Body of pancreas (tissue), 4 donors: ENCODE measurements around the gene TMEM115. TPM values are rescaled to one million over a fixed set of nuclear protein-coding genes. Genes with fewer than 3 reads are reported as not detected.

Experiments used
- ATAC-seq: fragments of 150-250 bp; one replicate; pipeline ENCODE4 v1.9.1; 2016
- DNase-seq, 4 donors: peaks; one replicate each; pipeline ENCODE4 v3.0.0-alpha.2; 2019
- H3K27ac ChIP-seq, 4 donors: fragments of 200-600 bp; sonication (generic); 1 replicate in 3 of 4; 2 replicates in 1 of 4; pipeline versions ENCODE4 v1.5.1 to v1.6.1; 2016 to 2019; ENCODE audit warnings: mild to moderate bottlenecking in 1 of 4, mixed read lengths in 1 of 4, moderate library complexity in 1 of 4
- H3K27me3 ChIP-seq, 2 donors: fragments of 200-600 bp; sonication (generic); one replicate each; pipeline ENCODE4 v1.6.0; 2016; ENCODE audit warnings: mild to moderate bottlenecking in 1 of 2
- H3K36me3 ChIP-seq, 2 donors: fragments of 200-600 bp; sonication (generic); replicated peaks in 1 of 2; 2 replicates each; pipeline ENCODE4 v1.5.1; 2016; ENCODE audit warnings: low read depth in 2 of 2; ENCODE audit not compliant: insufficient read depth in 1 of 2
- H3K4me1 ChIP-seq: fragments of 200-600 bp; sonication (generic); one replicate; pipeline ENCODE4 v1.6.0; 2016
- H3K4me3 ChIP-seq, 2 donors: fragments of 200-600 bp; sonication (generic); 1 replicate in 1 of 2; 2 replicates in 1 of 2; pipeline ENCODE4 v1.5.1; 2016 to 2019
- H3K9me3 ChIP-seq, 3 donors: fragments of 200-600 bp; sonication (generic); 1 replicate in 2 of 3; 2 replicates in 1 of 3; pipeline ENCODE4 v1.5.1; 2016
- POLR2A ChIP-seq, 3 donors: fragments of 450-650 bp; IDR thresholded peaks; one replicate each; pipeline ENCODE4 v1.6.1; 2016; ENCODE audit warnings: antibody characterized with exemption in 3 of 3, mild to moderate bottlenecking in 2 of 3
- WGBS, 2 donors: methylation state at CpG; one replicate each; pipeline ENCODE4 v1.1.5; 2017; 5-methylcytosine and 5-hydroxymethylcytosine counted together
- intact Hi-C: fragments of 100-400 bp; cut with DNase I; formaldehyde crosslinking; loops from one replicate; pipeline ENCODE4 v1.15.1; 2023
- total RNA-seq, 2 donors: library from RNA; depleted of rRNA; stranded (reverse); fragments of >200 nt; gene quantifications; one replicate each; pipeline ENCODE4 v1.1.0, GENCODE V29; 2016
- TF ChIP-seq, protein P1 (sequence below), 7 experiments: fragments of 450-650 bp in 4 of 7; fragments of 200-600 bp in 3 of 7; sonication (generic) in 3 of 7; IDR thresholded peaks; one replicate each; pipeline ENCODE4 v1.5.1; 2016 to 2019; ENCODE audit warnings: antibody characterized with exemption in 7 of 7

Gene TMEM115
- total RNA-seq, 2 donors from 2014 or later = 39.4 to 54.1 TPM

DNA sequence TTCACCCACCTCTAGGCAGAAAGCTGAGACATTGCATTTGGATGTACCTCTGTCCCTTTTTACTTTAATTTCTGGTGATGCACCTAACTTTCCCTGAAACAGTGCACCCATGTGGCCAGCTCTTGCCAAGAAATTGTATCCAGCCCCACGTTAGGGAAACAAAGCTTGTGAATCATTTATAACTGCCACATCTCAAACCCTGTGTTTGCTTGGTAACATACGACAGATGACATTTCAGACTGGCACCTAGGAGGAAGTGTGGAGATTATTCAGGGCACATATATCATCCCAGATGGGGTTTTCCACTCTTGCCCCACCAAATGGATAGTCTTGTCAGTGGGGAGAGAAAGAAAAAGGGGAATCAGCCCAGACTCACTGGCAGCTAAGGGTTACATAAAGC, 6.5 kb downstream of the TMEM115 start:
- Histone ChIP-seq H3K9me3 (no peaks in the 10 kb centered on the region), H3K4me1 (peaks cover 64% of the 10 kb centered on the region), H3K27me3 (no peaks in the 10 kb centered on the region), H3K36me3 (peaks cover 13 to 14% of the 10 kb centered on the region in 2 donors), H3K27ac (peak overlapping the region in 1 of 4 donors; percentile 24), H3K4me3 (no peak overlapping the region)
- TF ChIP-seq, protein P1, sequence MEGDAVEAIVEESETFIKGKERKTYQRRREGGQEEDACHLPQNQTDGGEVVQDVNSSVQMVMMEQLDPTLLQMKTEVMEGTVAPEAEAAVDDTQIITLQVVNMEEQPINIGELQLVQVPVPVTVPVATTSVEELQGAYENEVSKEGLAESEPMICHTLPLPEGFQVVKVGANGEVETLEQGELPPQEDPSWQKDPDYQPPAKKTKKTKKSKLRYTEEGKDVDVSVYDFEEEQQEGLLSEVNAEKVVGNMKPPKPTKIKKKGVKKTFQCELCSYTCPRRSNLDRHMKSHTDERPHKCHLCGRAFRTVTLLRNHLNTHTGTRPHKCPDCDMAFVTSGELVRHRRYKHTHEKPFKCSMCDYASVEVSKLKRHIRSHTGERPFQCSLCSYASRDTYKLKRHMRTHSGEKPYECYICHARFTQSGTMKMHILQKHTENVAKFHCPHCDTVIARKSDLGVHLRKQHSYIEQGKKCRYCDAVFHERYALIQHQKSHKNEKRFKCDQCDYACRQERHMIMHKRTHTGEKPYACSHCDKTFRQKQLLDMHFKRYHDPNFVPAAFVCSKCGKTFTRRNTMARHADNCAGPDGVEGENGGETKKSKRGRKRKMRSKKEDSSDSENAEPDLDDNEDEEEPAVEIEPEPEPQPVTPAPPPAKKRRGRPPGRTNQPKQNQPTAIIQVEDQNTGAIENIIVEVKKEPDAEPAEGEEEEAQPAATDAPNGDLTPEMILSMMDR (IDR thresholded peaks at IDR 0.05) = peak in 2 of 7 experiments; percentile 12 to 16
- no peak for TF ChIP-seq POLR2A (IDR thresholded peaks at IDR 0.05)
- intact Hi-C loops = no loop called here
- WGBS, 2 donors = 9 to 39% methylated on average over 2 of the region's 2 CpGs
- no peak for DNase-seq
- ATAC-seq = no peak

DNA sequence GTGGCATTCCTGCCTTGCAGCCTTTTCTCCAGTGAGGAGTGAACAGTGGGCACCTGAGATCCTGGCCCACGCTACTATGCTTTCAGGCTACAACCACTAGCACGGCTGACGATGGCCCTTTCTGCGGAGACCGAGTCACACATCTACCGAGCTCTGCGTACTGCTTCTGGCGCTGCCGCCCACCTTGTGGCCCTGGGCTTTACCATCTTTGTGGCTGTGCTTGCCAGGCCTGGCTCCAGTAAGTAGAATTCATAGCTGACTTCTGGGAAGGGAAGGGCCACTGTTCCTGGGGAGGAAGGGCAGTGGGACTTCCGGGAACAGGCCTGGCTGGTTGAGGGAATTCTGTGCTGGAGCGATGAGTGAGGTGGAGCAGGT, 8.0 kb downstream of the TMEM115 start:
- H3K9me3 ChIP-seq = no peaks in the 10 kb centered on the region
- ATAC-seq = no peak
- intact Hi-C loops = no loop called here
- peak overlapping the region in 1 of 2 donors; percentile 19 for H3K4me3 ChIP-seq
- DNase-seq = no peak
- H3K27me3 ChIP-seq = no peaks in the 10 kb centered on the region
- no peak for TF ChIP-seq POLR2A (IDR thresholded peaks at IDR 0.05)
- TF ChIP-seq, protein P1 (IDR thresholded peaks at IDR 0.05) = no peak
- H3K27ac ChIP-seq = peak overlapping the region; percentile 79 to 94 (median 90)
- WGBS, 2 donors = 27 to 47% methylated on average over 5 to 11 of the region's 11 CpGs
- H3K4me1 ChIP-seq = peaks cover 55% of the 10 kb centered on the region
- peaks cover 13 to 14% of the 10 kb centered on the region in 2 donors for H3K36me3 ChIP-seq

DNA sequence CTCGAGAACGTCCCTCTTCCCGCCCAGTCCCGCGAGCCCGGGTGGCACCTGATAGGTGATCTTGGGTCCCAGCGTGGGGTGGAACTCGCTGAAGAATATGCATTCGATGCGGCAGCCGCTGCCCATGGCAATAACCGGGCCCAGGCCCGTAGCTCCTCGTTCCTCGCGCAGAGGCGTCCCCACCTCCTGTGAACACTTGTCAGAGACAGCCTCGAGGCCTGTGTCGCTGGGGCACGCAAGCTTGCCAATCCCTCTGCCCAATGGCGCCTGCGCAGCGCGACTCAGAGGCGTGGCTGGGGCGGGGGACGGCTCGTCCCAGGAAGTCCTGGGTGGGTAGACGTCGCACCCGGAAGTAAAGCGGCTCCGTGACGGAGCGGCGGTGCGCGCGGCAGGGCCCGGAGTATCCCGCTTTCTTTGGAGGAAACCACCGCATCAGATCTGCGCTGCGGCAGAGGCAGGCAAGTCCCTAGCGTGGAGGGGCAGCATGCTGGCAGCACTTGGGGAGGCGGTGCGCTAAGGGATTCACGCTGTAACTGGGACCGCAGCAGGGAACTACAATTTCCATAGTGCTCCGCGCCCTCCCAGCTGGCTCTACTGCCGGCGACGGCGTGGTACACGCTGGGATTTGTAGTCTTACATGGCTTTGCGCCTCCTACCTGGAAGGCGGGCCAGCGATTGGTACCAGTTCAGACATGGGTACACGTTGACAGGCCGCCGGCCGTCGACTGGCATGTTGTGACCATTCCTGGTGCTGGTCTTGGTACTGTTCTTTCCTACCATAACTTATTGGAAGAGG, 8.6 kb downstream of the TMEM115 start, which contains the start of the genes CYB561D2 and NPRL2:
TSS of gene CYB561D2 (plus strand) at position 336 of the 796 bp plus-strand sequence. CDS start 572 bp downstream, outside the sequence.
TSS of gene NPRL2 (minus strand) at position 249 of the 796 bp plus-strand sequence. CDS start at position 126, 123 bp downstream.
- H3K9me3 ChIP-seq = no peaks in the 10 kb centered on the region
- ATAC-seq (peak; percentile 95), DNase-seq (peak; percentile 97 to 98 (median 98))
- H3K27ac ChIP-seq = peak within 1 kb of the TSS; percentile 79 to 94 (median 90)
- intact Hi-C loops = no loop called here
- peak within 1 kb of the TSS; percentile 39 to 57 for H3K4me3 ChIP-seq
- peaks cover 53% of the 10 kb centered on the region for H3K4me1 ChIP-seq
- H3K36me3 ChIP-seq = peaks cover 13 to 14% of the 10 kb centered on the region in 2 donors
- WGBS, 2 donors = 0% methylated on average over 5 to 64 of the region's 64 CpGs
- TF ChIP-seq POLR2A (IDR thresholded peaks at IDR 0.05) = peak; percentile 90 to 97 (median 96)
- TF ChIP-seq, protein P1 (IDR thresholded peaks at IDR 0.05) = peak in 1 of 7 experiments; percentile 7
- no peaks in the 10 kb centered on the region for H3K27me3 ChIP-seq

DNA sequence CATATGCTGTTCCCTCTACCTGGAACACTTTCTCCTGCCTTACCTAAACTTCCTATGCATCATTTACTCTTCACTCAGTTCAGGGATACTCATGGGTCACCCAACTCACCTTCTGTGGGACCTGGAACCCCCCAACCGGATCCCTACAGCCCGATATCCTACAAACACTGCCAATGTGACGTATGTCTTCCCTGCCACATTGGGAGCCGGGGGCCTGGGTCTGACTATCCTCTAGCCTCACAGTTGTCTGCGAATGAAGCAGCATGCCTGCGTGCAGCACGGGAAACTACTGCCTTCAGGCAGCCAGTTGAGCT, 9.2 kb downstream of the TMEM115 start:
- intact Hi-C loops = no loop called here
- WGBS, 2 donors = 6 to 19% methylated on average over 5 to 7 of the region's 7 CpGs
- ATAC-seq (no peak), DNase-seq (no peak)
- no peaks in the 10 kb centered on the region for H3K27me3 ChIP-seq
- peaks cover 12 to 14% of the 10 kb centered on the region in 2 donors for H3K36me3 ChIP-seq
- H3K4me3 ChIP-seq = peak overlapping the region; percentile 8 to 39
- peaks cover 53% of the 10 kb centered on the region for H3K4me1 ChIP-seq
- no peaks in the 10 kb centered on the region for H3K9me3 ChIP-seq
- peak overlapping the region; percentile 79 to 94 (median 90) for H3K27ac ChIP-seq
- no peak for TF ChIP-seq POLR2A (IDR thresholded peaks at IDR 0.05)
- TF ChIP-seq, protein P1 (IDR thresholded peaks at IDR 0.05) = no peak
